WERI-Rb-1 (cell line): ENCODE data around the gene CLDN2.

Source experiments
- DNase-seq: peaks from one replicate; pipeline ENCODE4 v3.0.0-alpha.2; 2020
- H3K27ac ChIP-seq: fragments of 250-450 bp; sonication (Bioruptor Pico); 2 replicates; pipeline ENCODE4 v1.5.1; 2020; ENCODE audit warnings: mild to moderate bottlenecking, moderate library complexity
- H3K27me3 ChIP-seq: fragments of 250-450 bp; sonication (Bioruptor Pico); 2 replicates; pipeline ENCODE4 v1.5.1; 2021; ENCODE audit warnings: mild to moderate bottlenecking, low read depth, moderate library complexity; ENCODE audit not compliant: insufficient read depth, severe bottlenecking
- H3K36me3 ChIP-seq: fragments of 250-450 bp; sonication (Bioruptor Pico); 2 replicates; pipeline ENCODE4 v1.5.1; 2020; ENCODE audit warnings: mild to moderate bottlenecking, moderate library complexity
- H3K4me3 ChIP-seq: 2 replicates; pipeline ENCODE4 v1.5.1; 2011; ENCODE audit warnings: low read depth, mild to moderate bottlenecking, control low read depth, low read length
- H3K9me3 ChIP-seq: fragments of 250-450 bp; sonication (Bioruptor Pico); 2 replicates; pipeline ENCODE4 v1.5.1; 2021; ENCODE audit warnings: mild to moderate bottlenecking, moderate library complexity; ENCODE audit not compliant: severe bottlenecking
- CTCF ChIP-seq: IDR thresholded peaks from 2 replicates; pipeline ENCODE4 v1.5.1; 2011; ENCODE audit warnings: low read depth, mild to moderate bottlenecking, control low read depth, inconsistent platforms, low read length

The CLDN2 gene

GRCh38 chrX:106933538-106933961 lies 13.3 kb downstream of the CLDN2 start:
- H3K4me3 ChIP-seq = no peak overlapping the region
- no peak overlapping the region for H3K27ac ChIP-seq
- H3K9me3 ChIP-seq = no peaks in the 10 kb centered on the region
- H3K27me3 ChIP-seq = peaks cover 9% of the 10 kb centered on the region
- DNase-seq = no peak
- H3K36me3 ChIP-seq = no peaks in the 10 kb centered on the region
- TF ChIP-seq CTCF = no peak

GRCh38 chrX:106935175-106935574 lies 15.0 kb downstream of the CLDN2 start:
- Histone ChIP-seq H3K9me3 (no peaks in the 10 kb centered on the region), H3K27me3 (peaks cover 6% of the 10 kb centered on the region), H3K4me3 (no peak overlapping the region), H3K27ac (no peak overlapping the region), H3K36me3 (no peaks in the 10 kb centered on the region)
- TF ChIP-seq CTCF = no peak
- DNase-seq = no peak

GRCh38 chrX:106936246-106936645 lies 16.0 kb downstream of the CLDN2 start:
- H3K9me3 ChIP-seq = no peaks in the 10 kb centered on the region
- H3K27ac ChIP-seq = no peak overlapping the region
- TF ChIP-seq CTCF = no peak
- H3K36me3 ChIP-seq = no peaks in the 10 kb centered on the region
- no peak for DNase-seq
- H3K27me3 ChIP-seq = peaks cover 6% of the 10 kb centered on the region
- no peak overlapping the region for H3K4me3 ChIP-seq

GRCh38 chrX:106939566-106939965 lies 19.4 kb downstream of the CLDN2 start:
- H3K27me3 ChIP-seq = peaks cover 7% of the 10 kb centered on the region
- H3K36me3 ChIP-seq = no peaks in the 10 kb centered on the region
- TF ChIP-seq CTCF = no peak
- H3K27ac ChIP-seq = no peak overlapping the region
- no peak for DNase-seq
- H3K4me3 ChIP-seq = no peak overlapping the region
- no peaks in the 10 kb centered on the region for H3K9me3 ChIP-seq

GRCh38 chrX:106940068-106940467 lies 19.9 kb downstream of the CLDN2 start:
- no peak for TF ChIP-seq CTCF
- no peaks in the 10 kb centered on the region for H3K36me3 ChIP-seq

GRCh38 chrX:106946464-106946863 lies 26.3 kb downstream of the CLDN2 start:
- Histone ChIP-seq H3K27ac (no peak overlapping the region), H3K36me3 (no peaks in the 10 kb centered on the region), H3K27me3 (peaks cover 3% of the 10 kb centered on the region), H3K4me3 (no peak overlapping the region), H3K9me3 (no peaks in the 10 kb centered on the region)
- TF ChIP-seq CTCF = no peak
- no peak for DNase-seq

More at GRCh38 chrX:106940068-106940467, 19.9 kb downstream of the CLDN2 start:
- no peaks in the 10 kb centered on the region for H3K9me3 ChIP-seq
- no peak overlapping the region for H3K4me3 ChIP-seq
- H3K27me3 ChIP-seq = peaks cover 7% of the 10 kb centered on the region
- H3K27ac ChIP-seq = no peak overlapping the region
- DNase-seq = no peak
